AG04450 (cell line): Measurements from ENCODE around the gene TMEM81. TPM values are rescaled to one million over a fixed set of nuclear protein-coding genes. Genes with fewer than 3 reads are reported as not detected.

Experiments used
- CTCF ChIA-PET: fragments of 300-600, 350-600 bp; formaldehyde crosslinking; extraction: SDS; loops from one replicate; lab custom pipeline; 2022; ENCODE audit warnings: antibody characterized with exemption, inconsistent platforms; lab: Charles Lee
- POLR2A ChIA-PET: fragments of 350-600 bp; formaldehyde crosslinking; extraction: SDS; loops from one replicate; lab custom pipeline; 2021; ENCODE audit warnings: antibody characterized with exemption, inconsistent platforms; lab: Yijun Ruan, JAX
- DNase-seq: peaks from one replicate; pipeline ENCODE4 v3.0.0-alpha.2; 2011; ENCODE audit warnings: low read depth, low spot score
- H3K27ac ChIP-seq: one replicate; pipeline ENCODE4 v1.5.1; 2012; ENCODE audit warnings: low read depth, low read length, control low read depth
- H3K27me3 ChIP-seq: one replicate; pipeline ENCODE4 v1.6.0; 2012; ENCODE audit warnings: low read length; ENCODE audit not compliant: control insufficient read depth, insufficient read depth
- H3K4me3 ChIP-seq: 2 replicates; pipeline ENCODE4 v1.5.1; 2011; ENCODE audit warnings: mild to moderate bottlenecking, low read depth, low read length, control low read depth
- H3K9me3 ChIP-seq: 2 replicates; pipeline ENCODE4 v1.5.1; 2012; ENCODE audit warnings: low read length; ENCODE audit not compliant: control insufficient read depth, insufficient read depth
- CTCF ChIP-seq: IDR thresholded peaks from 2 replicates; pipeline ENCODE4 v1.5.1; 2011; ENCODE audit warnings: low read depth, low read length, control low read depth, inconsistent platforms
- polyA plus RNA-seq: library from polyadenylated mRNA; depleted of rRNA; stranded (reverse); fragments of >200 nt; gene quantifications from 2 replicates; pipeline ENCODE4 v1.2.3, GENCODE V29; 2011

The TMEM81 gene
- polyA plus RNA-seq, 1 experiment: 2.7 TPM

GRCh38 chr1:205046870-205047269 lies 37.4 kb downstream of the TMEM81 start:
- Histone ChIP-seq H3K4me3 (no peak overlapping the region), H3K27ac (no peak overlapping the region), H3K27me3 (peaks cover 54% of the 10 kb centered on the region), H3K9me3 (no peaks in the 10 kb centered on the region)
- CTCF ChIA-PET: no interaction called here
- POLR2A ChIA-PET: no interaction called here
- TF ChIP-seq CTCF: no peak
- DNase-seq: no peak

- DNase-seq: no peak
- no peak overlapping the region for H3K4me3 ChIP-seq
- POLR2A ChIA-PET: no interaction called here
- no peak for TF ChIP-seq CTCF
- H3K9me3 ChIP-seq: no peaks in the 10 kb centered on the region
- peaks cover 56% of the 10 kb centered on the region for H3K27me3 ChIP-seq
- H3K27ac ChIP-seq: no peak overlapping the region
- CTCF ChIA-PET: interaction anchor here (1.9 kb wide), 1 partner anchor 16 kb away, joined by 11 read pairs; no protein-coding TSS in a partner anchor
Measured at GRCh38 chr1:205045146-205045545, 39.1 kb downstream of the TMEM81 start.

GRCh38 chr1:205044741-205045140 lies 39.5 kb downstream of the TMEM81 start:
- no peak for TF ChIP-seq CTCF
- no peak for DNase-seq
- ChIA-PET POLR2A (no interaction called here), CTCF (interaction anchor here (1.9 kb wide), 1 partner anchor 17 kb away, joined by 11 read pairs; no protein-coding TSS in a partner anchor)
- no peak overlapping the region for H3K4me3 ChIP-seq
- H3K27ac ChIP-seq: no peak overlapping the region
- H3K27me3 ChIP-seq: peaks cover 60% of the 10 kb centered on the region
- no peaks in the 10 kb centered on the region for H3K9me3 ChIP-seq

- no peak for DNase-seq
- no peak for TF ChIP-seq CTCF
- H3K27me3 ChIP-seq: peaks cover 58% of the 10 kb centered on the region
- ChIA-PET CTCF (interaction anchor here (1.9 kb wide), 1 partner anchor 18 kb away, joined by 11 read pairs; no protein-coding TSS in a partner anchor), POLR2A (no interaction called here)
- no peaks in the 10 kb centered on the region for H3K9me3 ChIP-seq
- H3K27ac ChIP-seq: no peak overlapping the region
- no peak overlapping the region for H3K4me3 ChIP-seq
Measured at GRCh38 chr1:205043866-205044265, 40.4 kb downstream of the TMEM81 start.

GRCh38 chr1:205042911-205043806 lies 41.1 kb downstream of the TMEM81 start, which contains the start of gene CNTN2:
Gene CNTN2, plus strand, starts transcription at chr1:205043212. Its CDS starts 9,974 bp downstream, at chr1:205053186.
- Histone ChIP-seq H3K27ac (no peak within 1 kb of the TSS), H3K4me3 (no peak within 1 kb of the TSS), H3K27me3 (peaks cover 59% of the 10 kb centered on the region), H3K9me3 (no peaks in the 10 kb centered on the region)
- ChIA-PET CTCF (interaction anchor here (0.5 to 1.9 kb wide), 2 partner anchors 18 to 20 kb away, joined by 3 to 11 read pairs; no protein-coding TSS in a partner anchor), POLR2A (no interaction called here)
- no peak for DNase-seq
- TF ChIP-seq CTCF: no peak
